HepG2 (cell line): Measurements from ENCODE around the gene SZRD1. TPM values are rescaled to one million over a fixed set of nuclear protein-coding genes. Genes with fewer than 3 reads are reported as not detected.

ENCODE experiments used
- ATAC-seq: fragments of 200-7000 bp; cut with Tn5 transposase; 3 replicates; pipeline ENCODE4 v1.9.1; 2020; ENCODE audit warnings: mild to moderate bottlenecking, moderate library complexity
- BruUV-seq: library from RNA; stranded (reverse); fragments of 400-500 nt; replicated peaks from 2 replicates; lab custom pipeline; 2021; lab: Mats Ljungman, UMichigan
- CTCF ChIA-PET: fragments of 300-600 bp; formaldehyde crosslinking; extraction: SDS; loops from one replicate; lab custom pipeline; 2021; ENCODE audit warnings: low total read pairs, inconsistent platforms, low intra/inter-chr PET ratio; lab: Yijun Ruan, JAX
- POLR2A ChIA-PET: fragments of 350-600 bp; sonication (Branson Sonifier 250); formaldehyde crosslinking; loops from one replicate; lab custom pipeline; 2020; ENCODE audit warnings: antibody characterized with exemption, inconsistent platforms; lab: Yijun Ruan, JAX
- DNase-seq: peaks from one replicate; pipeline ENCODE4 v3.0.0-alpha.2; 2015; ENCODE audit warnings: low spot score
- FAIRE-seq: peaks from 3 replicates; lab custom pipeline; 2011; peaks lifted over from hg19 to GRCh38; lab: Jason Lieb, UNC
- H2AFZ ChIP-seq: one replicate; pipeline ENCODE4 v1.6.1; 2011; ENCODE audit warnings: low read length, inconsistent platforms
- H3K27ac ChIP-seq: fragments of 300-600 bp; 3 replicates; pipeline ENCODE4 v1.8.0; 2011; ENCODE audit warnings: mixed run types, mild to moderate bottlenecking, mixed read lengths, low read length, inconsistent platforms; ENCODE audit not compliant: insufficient read depth; ENCODE audit errors: extremely low read length
- H3K27me3 ChIP-seq, 2 experiments: fragments of 200-600 bp in 1 of 2; 2 replicates in 1 of 2; 3 replicates in 1 of 2; pipeline versions ENCODE4 v1.6.0 to v1.8.0; 2011; ENCODE audit warnings: low read length in 2 of 2, mild to moderate bottlenecking in 2 of 2, moderate library complexity in 2 of 2, inconsistent platforms in 1 of 2; ENCODE audit not compliant: insufficient read depth in 2 of 2, control insufficient read depth in 1 of 2
- H3K36me3 ChIP-seq, 2 experiments: fragments of 200-600 bp in 1 of 2; replicated peaks in 1 of 2; 2 replicates in 1 of 2; 3 replicates in 1 of 2; pipeline versions ENCODE4 v1.5.1 to v1.8.0; 2011; ENCODE audit warnings: low read length in 2 of 2, inconsistent platforms in 1 of 2; ENCODE audit not compliant: insufficient read depth in 2 of 2, control insufficient read depth in 1 of 2
- H3K4me1 ChIP-seq: 2 replicates; pipeline ENCODE4 v1.5.1; 2012; ENCODE audit warnings: low read length, inconsistent platforms; ENCODE audit not compliant: insufficient read depth
- H3K4me2 ChIP-seq: 2 replicates; pipeline ENCODE4 v1.6.0; 2011; ENCODE audit warnings: low read depth, low read length, inconsistent platforms
- H3K4me3 ChIP-seq, 3 experiments: fragments of 200-600 bp in 1 of 3; sonication (generic), shearing (Covaris generic) in 1 of 3; replicated peaks in 1 of 3; 2 replicates each; pipeline ENCODE4 v1.5.1; 2011 to 2016; ENCODE audit warnings: low read length in 3 of 3, inconsistent platforms in 2 of 3, low read depth in 2 of 3, mild to moderate bottlenecking in 2 of 3, control low read depth in 1 of 3, mixed read lengths in 1 of 3; ENCODE audit not compliant: insufficient read depth in 1 of 3
- H3K79me2 ChIP-seq: one replicate; pipeline ENCODE4 v1.6.1; 2011; ENCODE audit warnings: low read length, inconsistent platforms; ENCODE audit not compliant: insufficient read depth
- H3K9ac ChIP-seq: 2 replicates; pipeline ENCODE4 v1.6.0; 2011; ENCODE audit warnings: mild to moderate bottlenecking, low read depth, low read length, inconsistent platforms; ENCODE audit not compliant: insufficient read depth
- H3K9me3 ChIP-seq: 2 replicates; pipeline ENCODE4 v1.5.1; 2012; ENCODE audit warnings: mild to moderate bottlenecking, low read length
- H4K20me1 ChIP-seq: 2 replicates; pipeline ENCODE4 v1.6.0; 2011; ENCODE audit warnings: inconsistent platforms, mild to moderate bottlenecking, low read length, moderate library complexity; ENCODE audit not compliant: insufficient read depth
- ATF2 ChIP-seq: sonication (generic); formaldehyde crosslinking; IDR thresholded peaks from 2 replicates; pipeline ENCODE4 v1.4.0; 2020; ENCODE audit warnings: missing genetic modification reagents
- NFE2 ChIP-seq: sonication (generic); formaldehyde crosslinking; IDR thresholded peaks from 2 replicates; pipeline ENCODE4 v1.4.0; 2020; ENCODE audit warnings: missing genetic modification reagents
- RARA ChIP-seq: IDR thresholded peaks from 2 replicates; pipeline ENCODE4 v1.6.1; 2016; ENCODE audit warnings: missing genetic modification reagents, missing compliant biosample characterization
- TFDP1 ChIP-seq: IDR thresholded peaks from 2 replicates; pipeline ENCODE4 v1.6.1; 2016; ENCODE audit warnings: missing compliant biosample characterization, missing genetic modification reagents, borderline replicate concordance
- ZKSCAN5 ChIP-seq: sonication (generic); formaldehyde crosslinking; IDR thresholded peaks from 2 replicates; pipeline ENCODE4 v1.5.1; 2020; ENCODE audit warnings: mild to moderate bottlenecking, missing genetic modification reagents
- ZNF225 ChIP-seq: sonication (generic); formaldehyde crosslinking; IDR thresholded peaks from 2 replicates; pipeline ENCODE4 v1.4.0; 2020; ENCODE audit warnings: mild to moderate bottlenecking, missing genetic modification reagents
- ZNF253 ChIP-seq: sonication (generic); formaldehyde crosslinking; IDR thresholded peaks from 2 replicates; pipeline ENCODE4 v1.8.0; 2022; ENCODE audit warnings: mild to moderate bottlenecking, missing genetic modification reagents, borderline replicate concordance
- ZNF362 ChIP-seq: sonication (generic); formaldehyde crosslinking; IDR thresholded peaks from 2 replicates; pipeline ENCODE4 v1.4.0; 2020; ENCODE audit warnings: missing genetic modification reagents, mild to moderate bottlenecking, borderline replicate concordance
- ZNF704 ChIP-seq: sonication (generic); formaldehyde crosslinking; IDR thresholded peaks from 2 replicates; pipeline ENCODE4 v1.8.1; 2023; ENCODE audit warnings: mild to moderate bottlenecking, inconsistent platforms, moderate library complexity, missing genetic modification reagents, borderline replicate concordance
- whole genome bisulfite sequencing: methylation state at CpG from one replicate; pipeline ENCODE4 v1.1.6; 2017; ENCODE audit warnings: low lambda C conversion rate; 5-methylcytosine and 5-hydroxymethylcytosine counted together
- in situ Hi-C: cut with HindIII; loops from 2 replicates; pipeline ENCODE4 v1.10.0; 2017; ENCODE audit warnings: low pct_unique_long_range_greater_than_20kb; ENCODE audit not compliant: extremely low pct_ligation_motif_present
- intact Hi-C: fragments of 100-400 bp; cut with micrococcal nuclease; formaldehyde crosslinking; loops from one replicate; pipeline ENCODE4 v1.10.0; 2022; ENCODE audit not compliant: unreplicated experiment
- polyA plus RNA-seq, 8 experiments: library from polyadenylated mRNA; depleted of rRNA in 3 of 8; stranded (reverse) in 7 of 8; unstranded in 1 of 8; fragments of >200 nt; fragmentation: Illumina TruSeq in 4 of 8; extraction: Trizol in 4 of 8; gene quantifications; 2 replicates each; pipeline versions ENCODE4 v1.2.1 to v1.2.3, GENCODE V29; 2011 to 2016; ENCODE audit warnings: low read depth in 4 of 8, missing spikeins in 1 of 8, mixed read lengths in 1 of 8; ENCODE audit not compliant: insufficient read depth in 1 of 8
- total RNA-seq, 5 experiments: library from RNA; depleted of rRNA; stranded (reverse); fragments of >200 nt; fragmentation: Illumina TruSeq; extraction: Trizol; gene quantifications; 2 replicates each; pipeline ENCODE4 v1.2.3, GENCODE V29; 2016; ENCODE audit warnings: low read depth in 1 of 5

Gene SZRD1
- total and polyA plus RNA-seq, 2 of the 13 experiments (the other 11 are each of a cell fraction or from before 2014, with no cell fraction given) = 28.5 to 41.4 TPM

- no peak overlapping the region for H2AFZ ChIP-seq
- ChIA-PET POLR2A (no interaction called here), CTCF (no interaction called here)
- no peak overlapping the region for H3K4me3 ChIP-seq
- ATAC-seq = no peak
- no peak for FAIRE-seq
- no peak for DNase-seq
- no peaks in the 10 kb centered on the region for H4K20me1 ChIP-seq
- intact Hi-C loops (no loop called here), in situ Hi-C loops (no loop called here)
- no TSS peak for BruUV-seq
- peaks cover 3 to 10% of the 10 kb centered on the region in 2 experiments; a peak in 3 of 5 replicates for H3K36me3 ChIP-seq
- no peak overlapping the region for H3K27ac ChIP-seq
- TF ChIP-seq TFDP1 (CRISPR knock-in tag) = no peak
- no peak for TF ChIP-seq ZNF704
- TF ChIP-seq ZNF253 (CRISPR knock-in tag) = no peak
- 94% methylated on average over 3 of the region's 3 CpGs for WGBS
- peaks cover 15% of the 10 kb centered on the region for H3K4me1 ChIP-seq
- no peak overlapping the region for H3K4me2 ChIP-seq
- H3K9ac ChIP-seq = no peak overlapping the region
- H3K79me2 ChIP-seq = peaks cover 31% of the 10 kb centered on the region
- H3K9me3 ChIP-seq = no peaks in the 10 kb centered on the region
- no peaks in the 10 kb centered on the region for H3K27me3 ChIP-seq
These were observed 48.5 kb upstream of the SZRD1 start for GRCh38 chr1:16318555-16318954.

- POLR2A ChIA-PET = no interaction called here
- peak; percentile 64 for ATAC-seq
- intact Hi-C loops = no loop called here
- CTCF ChIA-PET = no interaction called here
- 56% methylated on average over 4 of the region's 4 CpGs for WGBS
- Histone ChIP-seq H3K36me3 (no peaks in the 10 kb centered on the region), H3K27ac (peak overlapping the region; percentile 17), H3K79me2 (peaks cover 40% of the 10 kb centered on the region), H3K4me2 (no peak overlapping the region), H3K9me3 (no peaks in the 10 kb centered on the region), H4K20me1 (no peaks in the 10 kb centered on the region), H3K4me1 (peaks cover 21% of the 10 kb centered on the region), H3K4me3 (no peak overlapping the region), H3K27me3 (no peaks in the 10 kb centered on the region), H3K9ac (no peak overlapping the region), H2AFZ (no peak overlapping the region)
- TF ChIP-seq NFE2 (CRISPR knock-in tag) (no peak), ZNF225 (CRISPR knock-in tag) (no peak), RARA (0 out of 2 replicates have a peak, but pooled peaks have one; percentile 15), ATF2 (CRISPR knock-in tag) (no peak), ZKSCAN5 (no peak), ZNF362 (CRISPR knock-in tag) (peak; percentile 76; the same call in 1 of the 2 replicates)
- FAIRE-seq = peak; percentile 61
- peak; percentile 10 for DNase-seq
- in situ Hi-C loops = no loop called here
- BruUV-seq = no TSS peak
These were observed 45.7 kb upstream of the SZRD1 start for GRCh38 chr1:16321176-16321867.
